SU-DHL-6 (cell line): Measurements from ENCODE around the gene DCAF8L2.

ENCODE experiments used
- H2AFZ ChIP-seq: fragments of 200-600 bp; sonication (generic); 2 replicates; pipeline ENCODE4 v1.6.1; 2014; ENCODE audit warnings: low read depth, mild to moderate bottlenecking, moderate library complexity, mixed read lengths, antibody characterized with exemption, low read length; ENCODE audit not compliant: severe bottlenecking
- H3F3A ChIP-seq: fragments of 200-600 bp; shearing (Covaris generic); 2 replicates; pipeline ENCODE4 v1.6.0; 2016; ENCODE audit warnings: antibody characterized with exemption, mild to moderate bottlenecking; ENCODE audit not compliant: insufficient read depth
- H3K27ac ChIP-seq: fragments of 200-600 bp; sonication (generic); 2 replicates; pipeline ENCODE4 v1.5.1; 2016; ENCODE audit warnings: low read depth, mild to moderate bottlenecking, low read length, moderate library complexity, mixed read lengths
- H3K27me3 ChIP-seq: fragments of 200-600 bp; sonication (generic), shearing (Covaris generic); 2 replicates; pipeline ENCODE4 v1.6.0; 2014; ENCODE audit warnings: mild to moderate bottlenecking, low read length
- H3K36me3 ChIP-seq: fragments of 200-600 bp; sonication (generic); 2 replicates; pipeline ENCODE4 v1.6.1; 2014; ENCODE audit warnings: mild to moderate bottlenecking, low read length, mixed read lengths
- H3K4me2 ChIP-seq: fragments of 300-600, 200-600 bp; shearing (Covaris generic), sonication (generic); 2 replicates; pipeline ENCODE4 v1.6.0; 2014; ENCODE audit warnings: low read length, low read depth, mild to moderate bottlenecking; ENCODE audit not compliant: poor library complexity, severe bottlenecking
- H3K4me3 ChIP-seq: fragments of 200-600 bp; sonication (generic); 2 replicates; pipeline ENCODE4 v1.5.1; 2014; ENCODE audit warnings: antibody characterized with exemption, low read length, mild to moderate bottlenecking, mixed read lengths; ENCODE audit not compliant: insufficient read depth, poor library complexity, severe bottlenecking
- H3K79me2 ChIP-seq: fragments of 200-600 bp; sonication (generic); 2 replicates; pipeline ENCODE4 v1.6.1; 2014; ENCODE audit warnings: mild to moderate bottlenecking, low read length, moderate library complexity; ENCODE audit not compliant: insufficient read depth
- H3K9ac ChIP-seq: fragments of 200-600 bp; sonication (generic); 2 replicates; pipeline ENCODE4 v1.7.0; 2014; ENCODE audit warnings: mild to moderate bottlenecking, low read length
- H3K9me2 ChIP-seq: fragments of 200-600 bp; sonication (generic); replicated peaks from 2 replicates; pipeline ENCODE4 v1.6.1; 2014; ENCODE audit warnings: low read length; ENCODE audit not compliant: insufficient read depth
- H3K9me3 ChIP-seq: fragments of 200-600 bp; sonication (generic); 2 replicates; pipeline ENCODE4 v1.6.1; 2014; ENCODE audit warnings: low read length, mixed read lengths; ENCODE audit not compliant: insufficient read depth
- H4K20me1 ChIP-seq: fragments of 200-600 bp; sonication (generic); 2 replicates; pipeline ENCODE4 v1.6.1; 2014; ENCODE audit warnings: low read depth, mild to moderate bottlenecking, antibody characterized with exemption, low read length, moderate library complexity, mixed read lengths
- CTCF ChIP-seq: fragments of 200-600 bp; sonication (generic); IDR thresholded peaks from one replicate; pipeline ENCODE4 v1.5.1; 2017; ENCODE audit warnings: antibody characterized with exemption, mild to moderate bottlenecking, low read length, moderate library complexity; ENCODE audit not compliant: insufficient read depth, poor library complexity, severe bottlenecking
- EZH2phosphoT487 ChIP-seq: fragments of 200-600 bp; sonication (generic), shearing (Covaris generic); conservative IDR thresholded peaks from 2 replicates; pipeline ENCODE4 v1.6.1; 2018; ENCODE audit warnings: mild to moderate bottlenecking, antibody characterized with exemption, low read length, moderate library complexity, mixed read lengths

Gene DCAF8L2

GRCh38 chrX:27797575-27797974, 207.4 kb downstream of the DCAF8L2 start:
- no peak overlapping the region for H3K9ac ChIP-seq
- H2AFZ ChIP-seq, result no peak overlapping the region
- H3K4me2 ChIP-seq, result no peak overlapping the region
- H3K9me2 ChIP-seq, result no peaks in the 10 kb centered on the region
- H4K20me1 ChIP-seq, result no peaks in the 10 kb centered on the region
- TF ChIP-seq EZH2phosphoT487 (no peak), CTCF (no peak)
- no peaks in the 10 kb centered on the region for H3K79me2 ChIP-seq
- H3F3A ChIP-seq, result no peaks in the 10 kb centered on the region
- no peak overlapping the region for H3K4me3 ChIP-seq
- H3K36me3 ChIP-seq, result no peaks in the 10 kb centered on the region
- no peaks in the 10 kb centered on the region for H3K9me3 ChIP-seq
- no peaks in the 10 kb centered on the region for H3K27me3 ChIP-seq
- no peak overlapping the region for H3K27ac ChIP-seq
